IPS-20b (cell line): ENCODE measurements around the gene FOXP1.

Experiments used
- H3K27ac ChIP-seq: one replicate; pipeline ENCODE4 v1.5.1; 2013; ENCODE audit warnings: low read length
- H3K27me3 ChIP-seq: 2 replicates; pipeline ENCODE4 v1.6.1; 2013; ENCODE audit warnings: mild to moderate bottlenecking, low read length, inconsistent platforms; ENCODE audit not compliant: insufficient read depth
- H3K36me3 ChIP-seq: 2 replicates; pipeline ENCODE4 v1.6.1; 2013; ENCODE audit warnings: low read depth, mild to moderate bottlenecking, inconsistent platforms, low read length, moderate library complexity; ENCODE audit not compliant: insufficient read depth
- H3K4me1 ChIP-seq: 2 replicates; pipeline ENCODE4 v1.6.1; 2013; ENCODE audit warnings: mild to moderate bottlenecking, control low read depth, inconsistent platforms, low read length, moderate library complexity; ENCODE audit not compliant: insufficient read depth
- H3K4me3 ChIP-seq: 2 replicates; pipeline ENCODE4 v1.5.1; 2013; ENCODE audit warnings: mild to moderate bottlenecking, low read length, inconsistent platforms
- H3K9ac ChIP-seq: 2 replicates; pipeline ENCODE4 v1.6.1; 2013; ENCODE audit warnings: low read depth, mild to moderate bottlenecking, inconsistent platforms, low read length, moderate library complexity
- H3K9me3 ChIP-seq: 2 replicates; pipeline ENCODE4 v1.6.1; 2013; ENCODE audit warnings: mild to moderate bottlenecking, low read depth, low read length, inconsistent platforms; ENCODE audit not compliant: insufficient read depth

Gene FOXP1

GRCh38 chr3:71428841-71429596, 154.5 kb downstream of the FOXP1 start:
- no peaks in the 10 kb centered on the region for H3K27me3 ChIP-seq
- H3K36me3 ChIP-seq, result no peaks in the 10 kb centered on the region
- no peak overlapping the region for H3K4me3 ChIP-seq
- no peaks in the 10 kb centered on the region for H3K9me3 ChIP-seq
- no peak overlapping the region for H3K9ac ChIP-seq
- peaks cover 14% of the 10 kb centered on the region for H3K4me1 ChIP-seq
- no peak overlapping the region for H3K27ac ChIP-seq

GRCh38 chr3:71425491-71426071, 157.9 kb downstream of the FOXP1 start:
- Histone ChIP-seq H3K9ac (no peak overlapping the region), H3K27ac (no peak overlapping the region), H3K9me3 (no peaks in the 10 kb centered on the region), H3K36me3 (no peaks in the 10 kb centered on the region), H3K4me3 (no peak overlapping the region), H3K27me3 (no peaks in the 10 kb centered on the region), H3K4me1 (peaks cover 10% of the 10 kb centered on the region)

- no peaks in the 10 kb centered on the region for H3K36me3 ChIP-seq
- H3K9ac ChIP-seq, result no peak overlapping the region
- no peaks in the 10 kb centered on the region for H3K9me3 ChIP-seq
- no peak overlapping the region for H3K4me3 ChIP-seq
- H3K4me1 ChIP-seq, result no peaks in the 10 kb centered on the region
- no peak overlapping the region for H3K27ac ChIP-seq
- no peaks in the 10 kb centered on the region for H3K27me3 ChIP-seq
These were observed 160.2 kb downstream of the FOXP1 start for GRCh38 chr3:71423151-71423906.

- Histone ChIP-seq H3K9ac (no peak overlapping the region), H3K4me1 (no peaks in the 10 kb centered on the region), H3K4me3 (no peak overlapping the region), H3K9me3 (no peaks in the 10 kb centered on the region), H3K27me3 (no peaks in the 10 kb centered on the region), H3K36me3 (no peaks in the 10 kb centered on the region), H3K27ac (no peak overlapping the region)
These were observed 161.5 kb downstream of the FOXP1 start for GRCh38 chr3:71421820-71422566.

- no peaks in the 10 kb centered on the region for H3K4me1 ChIP-seq
These were observed 162.1 kb downstream of the FOXP1 start for GRCh38 chr3:71421475-71421819.

GRCh38 chr3:71419369-71419768, 164.2 kb downstream of the FOXP1 start:
- no peak overlapping the region for H3K9ac ChIP-seq
- H3K4me1 ChIP-seq, result no peaks in the 10 kb centered on the region
- H3K9me3 ChIP-seq, result no peaks in the 10 kb centered on the region
- no peak overlapping the region for H3K27ac ChIP-seq
- H3K36me3 ChIP-seq, result no peaks in the 10 kb centered on the region
- H3K27me3 ChIP-seq, result no peaks in the 10 kb centered on the region
- no peak overlapping the region for H3K4me3 ChIP-seq

More at GRCh38 chr3:71421475-71421819, 162.1 kb downstream of the FOXP1 start:
- Histone ChIP-seq H3K4me3 (no peak overlapping the region), H3K9me3 (no peaks in the 10 kb centered on the region), H3K36me3 (no peaks in the 10 kb centered on the region), H3K27me3 (no peaks in the 10 kb centered on the region), H3K9ac (no peak overlapping the region), H3K27ac (no peak overlapping the region)

- no peaks in the 10 kb centered on the region for H3K27me3 ChIP-seq
- H3K27ac ChIP-seq, result no peak overlapping the region
- no peak overlapping the region for H3K4me3 ChIP-seq
- no peaks in the 10 kb centered on the region for H3K9me3 ChIP-seq
- H3K9ac ChIP-seq, result no peak overlapping the region
- no peaks in the 10 kb centered on the region for H3K36me3 ChIP-seq
- H3K4me1 ChIP-seq, result no peaks in the 10 kb centered on the region
These were observed 165.7 kb downstream of the FOXP1 start for GRCh38 chr3:71417791-71418190.

- H3K4me1 ChIP-seq, result no peaks in the 10 kb centered on the region
- no peak overlapping the region for H3K4me3 ChIP-seq
- H3K9me3 ChIP-seq, result no peaks in the 10 kb centered on the region
- H3K27me3 ChIP-seq, result no peaks in the 10 kb centered on the region
- no peak overlapping the region for H3K27ac ChIP-seq
- H3K36me3 ChIP-seq, result no peaks in the 10 kb centered on the region
- no peak overlapping the region for H3K9ac ChIP-seq
These were observed 166.7 kb downstream of the FOXP1 start for GRCh38 chr3:71416876-71417275.

GRCh38 chr3:71415681-71416122, 167.8 kb downstream of the FOXP1 start:
- no peaks in the 10 kb centered on the region for H3K36me3 ChIP-seq
- no peak overlapping the region for H3K9ac ChIP-seq
- no peak overlapping the region for H3K4me3 ChIP-seq
- H3K27ac ChIP-seq, result no peak overlapping the region
- H3K4me1 ChIP-seq, result no peaks in the 10 kb centered on the region
- H3K27me3 ChIP-seq, result no peaks in the 10 kb centered on the region
- H3K9me3 ChIP-seq, result no peaks in the 10 kb centered on the region

- Histone ChIP-seq H3K9ac (no peak overlapping the region), H3K4me3 (no peak overlapping the region), H3K9me3 (no peaks in the 10 kb centered on the region), H3K27ac (no peak overlapping the region), H3K36me3 (no peaks in the 10 kb centered on the region), H3K27me3 (no peaks in the 10 kb centered on the region), H3K4me1 (no peaks in the 10 kb centered on the region)
These were observed 169.2 kb downstream of the FOXP1 start for GRCh38 chr3:71414189-71414927.

- no peak overlapping the region for H3K9ac ChIP-seq
- no peak overlapping the region for H3K4me3 ChIP-seq
- H3K9me3 ChIP-seq, result no peaks in the 10 kb centered on the region
- no peak overlapping the region for H3K27ac ChIP-seq
- no peaks in the 10 kb centered on the region for H3K36me3 ChIP-seq
- H3K27me3 ChIP-seq, result no peaks in the 10 kb centered on the region
- H3K4me1 ChIP-seq, result no peaks in the 10 kb centered on the region
These were observed 170.0 kb downstream of the FOXP1 start for GRCh38 chr3:71413572-71413971.
